Kidney capillary endothelial cell (primary cell): ENCODE results near the gene CPT1C.

Experiments
- DNase-seq: peaks from one replicate; pipeline ENCODE4 v3.0.0-alpha.2; 2018; ENCODE audit warnings: low spot score

The CPT1C gene

DNA sequence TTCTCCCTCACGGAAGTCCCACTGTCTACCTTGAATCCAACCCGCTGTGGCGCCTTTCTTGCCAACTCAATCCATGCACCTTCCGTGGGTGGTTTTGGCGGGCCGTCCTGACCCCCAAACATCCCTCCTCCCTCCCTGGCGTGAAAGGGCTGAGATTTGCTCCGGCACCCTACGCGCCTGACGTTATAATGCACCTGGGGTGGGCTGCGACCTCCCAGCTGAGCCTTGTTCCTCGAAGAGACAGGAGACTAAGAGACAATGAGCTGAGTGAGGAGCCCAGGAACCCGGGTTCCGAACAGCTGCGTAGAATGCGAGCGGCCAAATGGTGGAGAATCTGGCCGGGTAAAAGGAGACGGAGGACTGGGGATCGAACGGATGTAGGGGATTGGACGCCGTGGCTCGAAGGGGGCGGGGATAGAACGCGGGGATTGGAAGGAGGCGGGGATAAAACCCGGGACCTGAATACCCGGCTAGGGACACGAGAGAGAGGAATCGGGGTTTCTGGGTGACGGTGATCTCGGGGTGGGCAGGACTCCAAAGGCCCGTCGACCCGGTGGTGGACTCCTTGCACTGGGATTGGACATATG is at the start of gene CPT1C:
TSS of gene CPT1C (plus strand) at position 461 of the 587 bp plus-strand sequence. CDS start 1,137 bp downstream, outside the sequence.
- no peak for DNase-seq

- peak; percentile 100 for DNase-seq
Measured at GRCh38 chr19:49641688-49642491, 49.0 kb upstream of the CPT1C start, which contains the start of gene SCAF1. SCAF1 (plus strand) TSS chr19:49642209; CDS start chr19:49645027, 2,818 bp downstream.

- no peak for DNase-seq
Measured at GRCh38 chr19:49642492-49643035, 48.4 kb upstream of the CPT1C start.

- DNase-seq = no peak
Measured at GRCh38 chr19:49643466-49643865, 47.5 kb upstream of the CPT1C start.

GRCh38 chr19:49645592-49645991 is 45.3 kb upstream of the CPT1C start:
- DNase-seq = no peak

- no peak for DNase-seq
Measured at GRCh38 chr19:49645995-49646394, 44.9 kb upstream of the CPT1C start.

GRCh38 chr19:49646586-49646985 is 44.3 kb upstream of the CPT1C start:
- DNase-seq = no peak

- DNase-seq = no peak
Measured at GRCh38 chr19:49651029-49651819, 39.7 kb upstream of the CPT1C start.

GRCh38 chr19:49651820-49652550 is 38.9 kb upstream of the CPT1C start:
- no peak for DNase-seq

DNA sequence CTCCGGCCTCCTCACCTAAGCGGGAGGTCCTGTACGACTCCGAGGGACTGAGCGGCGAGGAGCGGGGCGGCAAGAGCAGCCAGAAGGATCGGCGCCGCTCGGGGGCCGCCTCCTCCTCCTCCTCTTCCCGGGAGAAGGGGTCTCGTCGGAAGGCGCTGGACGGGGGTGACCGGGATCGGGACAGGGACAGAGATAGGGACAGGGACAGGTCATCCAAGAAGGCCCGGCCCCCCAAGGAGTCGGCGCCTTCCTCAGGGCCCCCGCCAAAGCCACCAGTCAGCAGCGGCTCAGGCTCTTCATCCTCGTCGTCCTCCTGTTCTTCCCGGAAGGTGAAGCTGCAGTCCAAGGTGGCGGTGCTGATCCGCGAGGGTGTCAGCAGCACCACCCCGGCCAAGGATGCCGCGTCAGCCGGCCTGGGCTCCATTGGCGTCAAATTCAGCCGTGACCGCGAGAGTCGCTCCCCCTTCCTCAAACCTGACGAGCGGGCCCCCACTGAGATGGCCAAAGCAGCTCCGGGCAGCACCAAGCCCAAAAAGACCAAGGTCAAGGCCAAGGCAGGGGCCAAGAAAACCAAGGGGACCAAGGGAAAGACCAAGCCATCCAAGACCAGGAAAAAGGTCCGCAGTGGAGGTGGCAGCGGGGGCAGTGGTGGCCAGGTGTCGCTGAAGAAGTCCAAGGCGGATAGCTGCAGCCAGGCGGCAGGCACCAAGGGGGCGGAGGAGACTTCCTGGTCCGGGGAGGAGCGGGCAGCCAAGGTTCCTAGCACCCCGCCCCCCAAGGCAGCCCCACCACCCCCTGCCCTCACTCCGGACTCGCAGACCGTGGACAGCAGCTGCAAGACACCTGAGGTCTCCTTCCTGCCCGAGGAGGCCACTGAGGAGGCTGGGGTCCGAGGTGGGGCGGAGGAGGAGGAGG is 38.1 kb upstream of the CPT1C start:
- DNase-seq = no peak

- DNase-seq = no peak
Measured at GRCh38 chr19:49653466-49653806, 37.5 kb upstream of the CPT1C start.

- no peak for DNase-seq
Measured at GRCh38 chr19:49654581-49654980, 36.3 kb upstream of the CPT1C start.

DNA sequence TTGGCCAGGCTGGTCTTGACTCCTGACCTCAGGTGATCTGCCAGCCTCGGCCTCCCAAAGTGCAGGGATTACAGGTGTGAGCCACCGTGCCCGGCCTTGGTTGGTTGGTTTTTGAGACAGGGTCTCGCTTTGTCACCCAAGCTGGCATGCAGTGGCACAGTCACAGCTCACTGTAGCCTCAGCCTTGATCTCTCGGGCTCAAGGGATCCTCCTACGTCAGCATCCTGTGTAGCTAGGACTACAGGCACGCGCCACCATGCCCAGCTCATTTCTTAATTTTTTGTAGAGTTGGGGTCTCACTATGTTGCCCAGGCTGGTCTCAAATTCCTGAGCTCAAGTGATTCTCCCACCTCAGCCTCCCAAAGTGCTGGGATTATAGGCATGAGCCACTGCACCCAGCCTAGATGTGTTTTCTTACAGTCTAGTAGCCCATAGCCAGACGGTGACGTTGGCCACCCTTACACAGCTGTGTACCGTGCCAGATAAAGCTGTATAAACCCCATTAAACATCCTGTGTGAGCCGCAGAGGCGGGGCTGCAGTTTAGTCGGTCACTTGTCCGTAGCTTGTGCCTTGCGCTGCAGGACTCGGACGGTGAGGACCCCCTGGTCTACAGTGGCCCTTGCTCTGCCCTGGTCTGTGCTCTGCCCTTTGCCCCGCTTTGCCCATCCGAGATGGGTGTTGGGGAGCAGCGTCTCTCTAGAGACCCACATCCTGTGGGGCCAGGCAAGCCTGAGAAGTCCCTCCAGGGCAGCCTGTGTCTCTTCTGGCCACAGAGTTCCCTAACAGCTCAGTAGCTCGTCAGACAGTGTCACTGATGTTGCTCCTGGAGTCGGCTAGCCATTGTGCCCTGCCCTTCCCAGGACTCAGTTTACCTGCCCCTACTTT is 35.1 kb upstream of the CPT1C start:
- no peak for DNase-seq

GRCh38 chr19:49656456-49657109 is 34.3 kb upstream of the CPT1C start:
- no peak for DNase-seq

- DNase-seq = no peak
Measured at GRCh38 chr19:49657493-49658138, 33.3 kb upstream of the CPT1C start.

DNA sequence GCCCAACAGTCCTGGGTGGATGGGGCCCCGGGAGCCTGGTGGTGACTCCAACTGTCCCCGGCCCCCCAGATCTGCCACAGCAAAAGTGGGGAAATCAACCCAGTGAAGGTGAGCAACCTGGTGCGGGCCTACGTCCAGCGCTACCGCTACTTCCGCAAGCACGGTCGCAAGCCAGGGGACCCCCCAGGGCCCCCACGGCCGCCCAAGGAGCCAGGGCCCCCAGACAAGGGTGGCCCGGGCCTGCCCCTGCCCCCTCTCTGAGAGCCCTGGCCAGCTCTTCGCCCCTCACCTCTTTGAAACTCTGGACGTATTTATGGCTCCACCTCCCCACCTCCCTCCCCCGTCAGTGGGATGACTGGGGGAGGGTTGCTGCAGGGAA is 32.8 kb upstream of the CPT1C start:
- no peak for DNase-seq

- no peak for DNase-seq
Measured at GRCh38 chr19:49658566-49659442, 32.1 kb upstream of the CPT1C start.
